ELR (cell line): ENCODE data around the gene NFKBIA.
"Not testable (repeated sequence)": the region's sequence is repeated elsewhere in the genome, so short reads cannot be mapped to it uniquely, and the experiment has no call there.

Experiments
- DNase-seq: peaks from one replicate; pipeline ENCODE4 v3.0.0-alpha.2; 2015; ENCODE audit warnings: low read depth

NFKBIA gene

GRCh38 chr14:35408026-35408425 lies 3.5 kb upstream of the NFKBIA start:
- no peak for DNase-seq

- no peak for DNase-seq
Observed at GRCh38 chr14:35407306-35407630, 2.7 kb upstream of the NFKBIA start.

- peak; percentile 83 for DNase-seq
Observed at GRCh38 chr14:35406506-35407305, 2.2 kb upstream of the NFKBIA start.

GRCh38 chr14:35406090-35406489 lies 1.5 kb upstream of the NFKBIA start:
- DNase-seq: no peak

- peak; percentile 37 for DNase-seq
Observed at GRCh38 chr14:35405304-35405996, 901 bp upstream of the NFKBIA start.

GRCh38 chr14:35403603-35404448 lies 723 bp downstream of the NFKBIA start:
- DNase-seq: peak; percentile 95

- peak; percentile 44 for DNase-seq
Observed at GRCh38 chr14:35403114-35403602, 1.4 kb downstream of the NFKBIA start.

GRCh38 chr14:35402323-35403113 lies 2.0 kb downstream of the NFKBIA start:
- DNase-seq: peak; percentile 55

GRCh38 chr14:35401422-35402265 lies 2.9 kb downstream of the NFKBIA start:
- DNase-seq: no peak

- peak; percentile 33 for DNase-seq
Observed at GRCh38 chr14:35400648-35401421, 3.7 kb downstream of the NFKBIA start.

- peak; percentile 13 for DNase-seq
Observed at GRCh38 chr14:35399083-35399937, 5.2 kb downstream of the NFKBIA start.

GRCh38 chr14:35398071-35398584 lies 6.4 kb downstream of the NFKBIA start:
- DNase-seq: peak; percentile 43

- DNase-seq: not testable (repeated sequence)
Observed at GRCh38 chr14:35396610-35397009, 7.9 kb downstream of the NFKBIA start.

- DNase-seq: no peak
Observed at GRCh38 chr14:35395283-35395682, 9.3 kb downstream of the NFKBIA start.

- no peak for DNase-seq
Observed at GRCh38 chr14:35394326-35395013, 10.1 kb downstream of the NFKBIA start.

GRCh38 chr14:35393826-35394225 lies 10.7 kb downstream of the NFKBIA start:
- DNase-seq: no peak

GRCh38 chr14:35392103-35392502 lies 12.4 kb downstream of the NFKBIA start:
- no peak for DNase-seq

GRCh38 chr14:35391388-35391710 lies 13.2 kb downstream of the NFKBIA start:
- no peak for DNase-seq
